HS-5 (cell line): ENCODE measurements around the gene SYT6.

Experiments
- DNase-seq: peaks from one replicate; pipeline ENCODE4 v3.0.0-alpha.2; 2012; ENCODE audit warnings: low read depth

The SYT6 gene

GRCh38 chr1:114092186-114093062, 61.2 kb downstream of the SYT6 start:
- no peak for DNase-seq

DNA sequence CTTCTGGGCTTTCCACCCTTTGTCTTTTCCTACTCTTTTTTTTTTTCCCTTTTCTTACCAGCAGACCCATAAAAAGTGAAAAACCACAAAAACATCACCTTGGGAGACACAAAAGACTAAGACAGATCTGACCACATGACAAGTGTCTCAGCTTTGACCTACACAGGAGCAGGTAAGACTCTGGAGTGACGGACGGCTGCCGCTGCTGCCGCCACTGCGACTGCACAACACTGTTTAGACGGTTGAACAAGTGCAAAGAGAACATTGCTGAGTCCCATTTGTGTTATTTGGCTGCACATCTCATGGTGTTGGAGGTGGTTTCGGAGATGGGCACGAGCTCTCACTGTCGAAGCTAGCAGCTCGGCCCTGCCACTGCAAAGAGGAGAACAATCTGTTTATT, 62.0 kb downstream of the SYT6 start:
- no peak for DNase-seq

DNA sequence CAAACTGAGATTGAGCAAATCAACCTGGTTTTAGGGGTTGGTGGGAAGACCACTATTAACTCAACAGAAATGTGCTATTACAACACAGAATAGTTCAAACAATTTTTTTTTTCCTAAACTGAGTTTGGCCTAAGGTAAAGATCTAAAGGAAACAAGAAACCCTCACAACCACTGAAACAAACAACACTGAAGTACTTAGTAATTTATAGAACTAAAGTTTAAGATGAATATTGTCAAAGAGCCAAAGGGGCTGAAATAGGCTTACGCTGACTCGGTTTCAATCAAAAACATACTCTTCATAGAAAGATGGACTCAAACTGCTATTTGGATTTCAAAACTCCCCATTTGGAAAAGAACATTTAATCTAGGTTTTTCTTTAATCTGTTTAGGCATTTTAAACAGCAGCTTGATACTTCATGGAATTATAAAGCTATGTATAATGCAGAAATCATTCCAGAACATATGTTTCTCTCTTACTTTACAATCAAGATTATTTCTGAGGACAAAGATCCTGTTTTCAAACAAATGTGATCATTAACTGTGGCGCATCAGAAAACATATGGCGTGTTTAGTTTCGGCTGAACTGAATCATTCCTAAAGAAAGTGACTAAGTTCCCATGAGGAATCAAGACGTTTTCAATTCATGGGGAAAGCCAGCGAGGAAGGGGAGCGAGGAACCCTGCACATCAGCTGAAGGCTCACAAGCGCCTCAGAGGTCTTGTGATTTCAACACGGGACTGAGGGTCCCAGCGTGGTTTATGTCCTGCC, 62.7 kb downstream of the SYT6 start:
- DNase-seq: no peak

GRCh38 chr1:114089502-114090138, 64.0 kb downstream of the SYT6 start:
- no peak for DNase-seq

DNA sequence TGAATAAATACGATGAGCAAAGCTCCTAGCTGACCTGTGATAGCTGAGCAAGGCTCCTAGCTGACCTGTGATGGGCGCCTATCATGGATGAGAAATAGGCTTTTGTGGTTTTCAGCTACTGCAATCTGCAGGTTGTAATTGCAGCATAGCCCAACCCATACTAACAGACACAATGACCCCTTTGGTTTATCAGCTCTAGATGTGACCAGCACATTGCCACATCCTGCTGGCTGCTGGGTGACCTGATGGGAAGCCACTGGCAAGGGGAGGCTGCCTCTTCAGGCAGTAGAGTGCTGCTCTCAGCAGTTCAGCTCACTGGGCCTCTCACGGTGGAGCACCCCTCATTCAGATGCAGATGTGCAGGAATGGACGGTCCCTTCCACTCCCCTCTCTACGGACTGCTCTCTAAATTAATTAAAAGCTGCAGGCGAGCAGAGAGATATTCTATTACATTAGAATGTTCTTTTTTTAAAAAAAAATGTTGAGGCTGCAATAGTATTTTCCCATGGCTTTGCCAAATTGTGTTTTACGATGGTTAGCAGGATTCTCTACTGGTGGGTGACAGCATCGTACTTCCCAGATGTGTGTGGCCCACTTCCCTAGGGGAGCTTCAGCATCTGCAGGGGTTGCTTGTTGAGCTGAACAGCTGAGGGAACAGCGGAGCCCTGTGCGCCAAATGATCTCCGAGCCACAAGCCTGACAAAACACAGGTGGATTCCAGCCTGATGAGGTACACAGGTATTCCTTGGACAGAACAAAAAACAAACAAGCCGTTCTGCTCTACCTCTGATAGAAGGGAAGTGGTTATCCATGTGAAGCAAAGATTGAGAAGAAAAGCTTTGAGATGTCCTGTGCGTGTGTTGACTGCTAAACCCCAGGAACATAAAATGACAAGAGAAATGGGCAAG, 65.0 kb downstream of the SYT6 start:
- no peak for DNase-seq

GRCh38 chr1:114087495-114087894, 66.2 kb downstream of the SYT6 start:
- no peak for DNase-seq

DNA sequence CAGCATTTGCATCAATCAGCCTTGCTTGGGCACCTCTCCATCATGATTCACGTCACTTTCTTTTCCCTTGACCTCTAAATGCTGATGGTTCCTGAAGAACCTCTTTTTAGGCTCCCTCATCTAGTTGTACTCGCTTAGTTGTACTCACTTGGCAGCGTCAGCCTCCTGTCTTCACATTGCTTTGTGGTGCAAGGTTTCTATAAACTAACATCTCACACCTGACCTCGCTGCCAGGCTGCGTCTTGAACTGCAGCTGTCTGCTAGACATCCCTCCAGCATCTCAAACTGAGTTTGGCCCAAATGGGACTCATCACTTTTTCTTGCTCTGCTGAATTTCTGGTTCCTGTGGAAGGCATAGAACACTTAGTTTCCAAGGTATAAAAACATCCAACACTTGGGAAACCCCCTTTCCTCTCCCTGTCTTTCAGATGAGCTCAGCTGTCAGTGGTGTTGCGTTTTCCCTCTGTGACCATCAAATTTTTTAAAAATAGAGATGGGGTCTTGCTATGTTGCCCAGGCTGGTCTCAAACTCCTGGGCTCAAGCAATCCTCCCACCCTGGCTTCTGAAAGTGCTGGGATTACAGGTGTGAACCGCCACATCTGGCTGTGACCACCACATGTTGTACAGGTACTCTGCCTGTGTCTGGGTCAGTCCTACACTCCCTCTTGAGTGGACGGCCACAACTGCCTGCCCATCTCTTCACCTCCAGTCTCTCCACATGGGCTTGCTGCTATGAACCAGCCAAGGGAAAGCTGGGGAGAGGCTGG, 66.9 kb downstream of the SYT6 start:
- DNase-seq: no peak

- DNase-seq: no peak
Measured at GRCh38 chr1:114082867-114083585, 70.6 kb downstream of the SYT6 start.

GRCh38 chr1:114082304-114082630, 71.4 kb downstream of the SYT6 start:
- no peak for DNase-seq

DNA sequence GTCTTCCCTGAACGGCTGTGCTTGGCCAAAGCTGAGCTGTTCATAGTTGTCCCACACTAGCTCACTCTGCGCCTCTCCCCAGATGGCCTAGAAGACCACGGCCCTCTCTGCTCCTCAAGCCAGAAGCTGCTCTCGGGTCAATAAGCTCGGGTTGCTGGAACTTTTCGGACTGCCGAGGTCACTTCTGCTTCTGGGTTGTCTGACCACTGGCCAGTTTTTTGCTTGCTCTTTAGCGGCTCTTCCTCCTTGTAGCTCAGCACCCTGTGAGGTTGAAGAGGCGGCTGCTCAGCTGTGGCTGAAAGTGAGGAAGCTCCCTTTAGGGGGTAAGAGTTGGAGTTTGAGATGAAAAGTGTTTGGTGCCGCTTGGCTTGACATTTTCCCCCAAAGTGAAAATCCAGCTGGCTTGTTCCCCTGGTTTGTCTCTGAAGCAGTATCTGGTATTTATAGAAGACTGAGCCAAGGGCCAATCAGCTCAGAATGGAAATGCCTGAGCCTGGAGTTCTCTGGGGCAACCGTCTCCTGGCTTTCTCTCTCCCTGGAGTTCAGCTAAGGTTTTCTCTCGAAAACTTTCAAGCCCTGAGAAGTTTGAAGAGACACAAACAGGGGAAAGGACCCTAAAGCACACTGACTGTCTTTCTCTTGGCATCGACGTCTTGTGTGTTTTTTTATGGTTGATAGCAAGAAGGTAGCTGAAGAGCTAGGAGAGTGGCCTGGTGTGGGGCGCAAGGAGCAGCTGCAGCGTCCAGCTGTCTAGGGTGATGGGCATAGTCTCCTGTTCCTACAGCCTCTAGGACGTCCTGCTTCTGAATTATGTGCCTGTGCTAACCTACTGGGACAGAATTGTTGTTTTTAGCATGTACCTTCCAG, 72.0 kb downstream of the SYT6 start:
- no peak for DNase-seq

DNA sequence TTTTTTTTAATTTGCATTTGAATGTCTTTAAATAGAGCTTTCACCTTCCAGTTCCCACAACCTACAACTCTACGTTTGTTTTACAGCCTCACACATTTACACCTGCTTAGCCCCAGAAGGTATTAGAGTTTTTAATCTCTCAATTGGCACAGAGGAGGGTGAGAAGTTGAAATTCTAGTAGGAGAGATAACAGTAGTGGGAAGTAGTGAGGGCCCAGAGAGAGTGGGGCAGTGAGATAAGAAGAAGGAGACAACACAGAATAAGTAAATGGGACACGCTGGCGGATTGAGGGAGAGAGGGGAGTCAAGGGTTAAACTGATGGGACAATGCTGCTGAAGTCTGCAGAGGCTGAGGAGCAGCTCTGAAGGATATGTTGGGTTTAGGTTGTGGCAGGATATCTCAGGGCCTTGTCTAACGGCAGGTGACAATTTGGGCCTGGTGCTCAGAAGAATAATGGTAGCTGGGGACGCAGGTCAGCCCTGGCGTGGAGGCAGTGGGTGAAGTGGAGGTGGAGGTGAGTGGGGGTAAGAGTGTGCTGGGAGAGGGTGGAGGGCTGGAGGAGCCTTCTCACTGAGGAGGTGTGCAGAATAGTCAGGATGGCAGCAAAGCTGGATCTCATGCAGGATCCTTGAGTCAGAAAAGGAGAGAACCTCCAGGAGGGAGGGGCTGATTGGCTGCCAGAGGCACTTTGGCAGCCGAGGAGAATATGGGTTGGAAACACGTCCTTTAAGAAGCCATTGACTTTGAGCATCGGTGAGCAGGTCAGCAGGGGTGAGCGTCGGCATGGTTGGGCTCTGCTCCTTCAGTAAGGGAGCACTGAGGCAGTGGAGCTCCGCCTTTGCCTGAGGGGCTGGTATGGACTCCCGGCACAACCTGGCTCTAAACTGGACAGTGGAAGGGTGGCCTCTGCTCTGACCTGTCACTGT, 72.9 kb downstream of the SYT6 start:
- DNase-seq: no peak

GRCh38 chr1:114079596-114080190, 74.0 kb downstream of the SYT6 start:
- DNase-seq: no peak

- no peak for DNase-seq
Measured at GRCh38 chr1:114078116-114078515, 75.6 kb downstream of the SYT6 start.

DNA sequence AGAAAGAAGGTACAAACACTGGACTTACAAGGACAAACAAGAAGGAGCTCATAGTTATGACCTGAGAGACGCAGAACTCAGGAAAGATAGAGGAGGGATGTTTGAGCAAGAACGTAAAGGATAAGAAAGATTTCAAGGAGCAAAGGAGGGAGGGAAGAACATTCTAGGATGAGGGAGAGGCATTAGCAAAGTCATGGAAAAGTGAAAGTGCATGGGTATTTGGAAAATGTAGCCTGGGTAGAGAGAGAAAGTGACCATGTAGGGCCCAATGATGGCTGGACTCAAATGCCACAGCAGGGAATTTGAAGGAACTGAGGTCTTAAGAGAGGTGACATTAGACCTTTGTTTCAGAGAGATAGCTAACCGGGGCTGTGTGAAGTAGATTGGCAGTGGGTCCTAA, 76.5 kb downstream of the SYT6 start:
- DNase-seq: no peak

- DNase-seq: no peak
Measured at GRCh38 chr1:114076308-114076707, 77.4 kb downstream of the SYT6 start.

DNA sequence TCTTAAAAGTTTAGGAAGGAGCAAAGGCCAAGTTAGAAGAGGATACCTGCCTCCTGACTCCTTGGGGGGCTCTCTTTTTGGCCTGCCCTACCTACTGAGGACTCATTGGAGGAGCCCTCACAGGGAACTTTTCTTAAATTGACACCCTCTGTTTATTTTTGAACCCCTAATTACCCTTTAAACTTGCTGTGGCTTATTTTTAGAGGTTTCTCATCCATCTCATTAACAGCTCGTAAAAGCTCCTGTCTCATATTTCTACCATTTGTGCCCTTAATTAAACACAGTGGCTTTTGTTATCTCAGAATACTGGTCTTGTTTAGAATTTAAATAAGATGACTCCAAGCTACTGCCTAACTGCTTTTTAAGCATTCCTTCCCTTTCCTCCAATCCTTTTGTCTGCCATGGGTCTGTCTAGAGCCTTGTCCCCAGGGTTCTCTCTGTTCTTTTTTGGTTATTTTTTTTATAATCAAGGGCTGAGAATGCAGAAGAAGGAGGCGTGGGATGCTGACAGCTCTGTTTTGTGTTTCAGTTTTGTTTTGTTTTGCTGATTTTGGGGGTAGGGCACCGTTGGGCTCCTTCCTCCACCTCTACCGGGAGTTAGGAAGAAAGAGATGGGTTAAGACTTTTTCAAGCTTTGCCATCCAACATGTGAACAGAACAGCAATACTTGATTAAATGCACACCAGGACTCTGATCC, 78.0 kb downstream of the SYT6 start:
- DNase-seq: no peak

DNA sequence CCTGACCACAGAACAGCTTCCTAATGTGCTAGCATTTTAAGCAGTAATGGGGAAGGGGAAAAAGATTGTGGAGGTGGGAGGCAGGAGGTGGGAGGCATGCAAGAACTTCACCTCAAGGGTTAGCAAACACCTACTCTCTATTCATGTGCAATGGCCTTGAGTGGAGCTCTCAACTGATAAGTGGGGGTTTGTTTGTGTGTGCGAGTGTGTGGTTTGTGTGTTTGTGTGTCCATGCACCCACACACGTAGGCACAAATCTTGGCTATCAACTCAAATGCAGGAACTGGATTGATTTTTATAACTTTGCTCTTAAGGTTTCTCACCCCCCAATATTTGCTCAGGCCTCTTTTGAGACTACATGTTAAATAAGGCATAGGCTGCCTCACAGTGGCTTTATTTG, 78.6 kb downstream of the SYT6 start:
- no peak for DNase-seq
